ENCODE measurements around the gene NEK6.

Gene NEK6

GRCh38 chr9:124313940-124314339 lies 56.2 kb downstream of the NEK6 start:
- DNase-seq (ENCODE audit: low read depth), result no peak
- no peak overlapping the region for H3K4me3 ChIP-seq (replicated peaks; ENCODE audit: low read depth, low read length)
- no peak for TF ChIP-seq CTCF (IDR thresholded peaks at IDR 0.05; ENCODE audit: low read length, missing control alignments)

DNA sequence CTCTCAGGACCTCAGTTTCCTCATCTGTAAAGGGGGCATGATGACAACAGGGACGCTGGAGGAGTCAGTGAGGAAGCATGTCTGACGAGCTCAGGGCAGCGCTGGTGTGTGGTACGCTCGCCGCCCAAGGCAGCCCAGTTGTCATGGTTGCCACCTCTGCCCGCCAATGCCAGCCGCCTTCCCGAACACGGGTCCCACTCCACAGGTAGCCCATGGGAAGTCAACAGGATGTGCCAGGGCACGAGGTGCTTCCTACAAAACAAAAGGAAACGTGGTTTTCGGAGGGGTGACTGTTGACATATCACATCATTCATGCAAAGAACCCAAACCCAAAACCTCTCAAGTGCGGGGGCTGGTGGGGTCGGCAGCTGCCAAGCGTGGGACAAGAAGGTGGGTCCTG lies 58.1 kb downstream of the NEK6 start:
- no peak overlapping the region for H3K4me3 ChIP-seq (replicated peaks; ENCODE audit: low read depth, low read length)
- DNase-seq (ENCODE audit: low read depth), result no peak
- TF ChIP-seq CTCF (IDR thresholded peaks at IDR 0.05; ENCODE audit: low read length, missing control alignments), result no peak

DNA sequence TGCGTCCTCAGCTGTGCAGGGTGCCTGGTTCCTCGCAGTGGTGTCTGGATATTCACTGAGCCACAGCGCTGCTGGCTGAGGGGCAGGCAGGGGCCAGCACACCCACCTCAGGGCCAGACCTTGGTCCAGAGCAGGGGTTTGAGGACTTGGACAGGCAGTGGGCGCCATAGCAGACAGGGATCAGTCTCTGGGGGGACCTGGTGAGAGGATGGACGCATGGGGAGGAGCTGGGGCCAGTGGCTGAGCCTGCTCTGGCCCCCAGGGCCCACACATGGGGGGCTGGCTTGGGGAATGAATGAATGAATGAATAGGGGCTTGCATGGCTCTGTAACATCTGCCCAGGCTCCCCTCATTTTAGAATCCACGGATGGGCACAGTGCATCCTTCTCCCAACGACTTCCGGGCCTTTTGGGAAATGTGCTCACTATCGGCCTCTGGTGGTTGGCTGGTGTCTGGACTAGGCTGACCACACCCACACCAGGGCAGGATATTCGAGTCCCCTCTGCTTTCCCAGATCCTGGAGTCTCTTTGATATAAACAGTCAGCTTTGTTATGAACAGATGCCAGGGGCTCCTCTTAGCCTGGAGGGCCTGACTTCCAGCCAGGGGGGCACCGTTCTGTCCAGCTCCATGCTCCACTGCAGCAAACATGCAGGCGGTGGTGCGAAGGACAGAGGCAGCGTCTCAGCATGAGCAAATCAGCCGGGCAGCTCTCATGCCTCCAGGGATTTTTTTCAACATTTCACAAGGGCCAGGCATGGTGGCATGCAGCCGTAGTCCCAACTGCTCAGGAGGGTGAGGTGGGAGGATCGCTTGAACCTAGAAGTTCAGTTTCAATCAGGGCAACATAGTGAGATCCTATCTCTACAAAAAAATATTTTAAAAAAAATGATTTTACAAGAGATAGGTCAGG lies 62.6 kb downstream of the NEK6 start:
- DNase-seq (ENCODE audit: low read depth), result peak; percentile 71
- no peak overlapping the region for H3K4me3 ChIP-seq (replicated peaks; ENCODE audit: low read depth, low read length)
- peak; percentile 98 for TF ChIP-seq CTCF (IDR thresholded peaks at IDR 0.05; ENCODE audit: low read length, missing control alignments)

DNA sequence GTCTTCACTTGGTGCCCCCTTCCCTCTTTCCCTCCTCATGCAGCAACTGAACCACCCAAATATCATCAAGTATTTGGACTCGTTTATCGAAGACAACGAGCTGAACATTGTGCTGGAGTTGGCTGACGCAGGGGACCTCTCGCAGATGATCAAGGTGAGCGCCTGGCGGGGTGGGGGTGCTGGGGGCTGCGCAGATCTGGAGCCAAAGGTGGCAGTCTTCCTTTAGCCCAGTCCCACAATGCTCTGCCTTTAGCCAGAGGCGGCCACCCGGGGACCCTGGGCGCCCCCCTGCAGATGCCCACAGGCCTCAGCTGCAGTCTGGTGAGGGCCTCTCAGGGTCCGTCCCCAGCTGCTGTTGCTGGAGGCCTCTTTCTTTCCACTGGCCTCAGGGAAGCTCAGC lies 63.7 kb downstream of the NEK6 start:
- no peak overlapping the region for H3K4me3 ChIP-seq (replicated peaks; ENCODE audit: low read depth, low read length)
- no peak for DNase-seq (ENCODE audit: low read depth)
- no peak for TF ChIP-seq CTCF (IDR thresholded peaks at IDR 0.05; ENCODE audit: low read length, missing control alignments)

GRCh38 chr9:124321935-124322334 lies 64.2 kb downstream of the NEK6 start:
- DNase-seq (ENCODE audit: low read depth), result no peak
- H3K4me3 ChIP-seq (replicated peaks; ENCODE audit: low read depth, low read length), result no peak overlapping the region
- TF ChIP-seq CTCF (IDR thresholded peaks at IDR 0.05; ENCODE audit: low read length, missing control alignments), result no peak

DNA sequence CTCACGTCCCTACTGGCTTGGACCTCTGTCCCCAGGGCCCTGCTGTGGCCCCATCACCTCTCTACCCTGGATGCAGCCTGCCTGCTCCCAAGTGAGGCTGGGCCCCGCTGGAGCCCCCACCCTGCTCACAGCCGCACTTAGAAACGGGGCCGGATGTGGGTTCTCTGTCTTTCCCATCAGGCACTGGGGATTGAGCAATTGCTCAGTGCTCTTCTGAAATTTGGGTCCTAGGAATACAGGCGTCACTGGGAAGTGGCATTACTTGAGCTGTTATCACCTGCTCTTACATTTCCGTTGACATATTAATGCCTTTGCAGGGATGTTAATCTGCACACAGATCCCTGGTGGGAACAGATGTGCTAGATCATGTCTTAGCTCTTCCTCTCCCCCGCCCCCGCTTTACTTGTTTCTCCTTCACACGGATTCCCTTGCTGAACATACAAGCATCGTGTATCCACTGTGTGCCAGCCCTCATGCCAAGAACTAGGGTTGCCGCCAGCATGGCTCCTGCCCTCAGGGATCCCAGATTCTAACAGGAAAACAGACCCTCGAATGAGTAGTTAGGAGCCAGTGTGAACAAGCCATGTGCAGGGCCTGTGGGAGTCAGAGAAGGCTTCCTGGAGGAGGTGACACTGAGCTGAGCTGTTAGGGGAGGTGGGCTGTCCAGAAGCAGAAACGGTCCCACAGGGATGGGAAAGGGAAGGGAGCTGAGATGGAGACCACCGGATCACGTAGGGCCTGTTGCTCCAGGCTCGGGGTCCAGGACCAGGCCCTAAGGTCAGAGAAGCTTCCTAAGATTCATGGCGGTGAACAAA lies 65.1 kb downstream of the NEK6 start:
- no peak overlapping the region for H3K4me3 ChIP-seq (replicated peaks; ENCODE audit: low read depth, low read length)
- no peak for TF ChIP-seq CTCF (IDR thresholded peaks at IDR 0.05; ENCODE audit: low read length, missing control alignments)
- peak; percentile 38 for DNase-seq (ENCODE audit: low read depth)
